Measurements from ENCODE around the gene PDXK. TPM values are rescaled to one million over a fixed set of nuclear protein-coding genes. Genes with fewer than 3 reads are reported as not detected.

Gene PDXK
- total RNA-seq, 1 experiment from 2014 or later = 149 TPM

DNA sequence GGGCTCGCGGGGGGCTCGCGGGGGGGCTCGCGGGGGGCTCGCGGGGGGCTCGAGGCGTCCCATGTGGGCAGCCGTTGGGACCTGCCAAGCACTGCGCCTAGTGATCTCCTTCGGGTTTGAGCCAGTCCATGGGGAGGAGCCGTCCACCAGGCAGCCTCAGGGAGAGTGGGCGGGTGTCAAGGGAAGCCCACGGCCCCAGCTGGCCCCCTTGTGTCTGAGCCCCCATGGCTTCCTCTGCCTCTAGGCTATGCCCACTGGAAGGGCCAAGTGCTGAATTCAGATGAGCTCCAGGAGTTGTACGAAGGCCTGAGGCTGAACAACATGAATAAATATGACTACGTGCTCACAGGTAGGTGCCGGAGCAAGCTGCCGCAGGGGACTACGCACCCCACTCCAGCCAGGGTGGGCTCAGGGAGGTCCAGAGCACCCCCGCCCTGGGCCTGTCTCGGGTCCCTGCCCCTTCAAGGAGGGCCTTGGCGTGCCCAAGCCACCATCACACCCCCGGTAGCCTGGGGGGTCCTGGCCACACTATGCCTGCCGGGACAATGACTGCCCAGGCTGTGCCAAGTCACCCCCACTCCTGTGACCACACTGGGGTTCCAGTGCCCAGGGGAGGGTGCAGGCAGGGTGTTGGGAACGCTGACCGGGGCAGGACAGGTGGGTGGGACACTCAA, 22.6 kb downstream of the PDXK start:
- no peak for DNase-seq (ENCODE audit: low read depth)

GRCh38 chr21:43743947-43744346, 25.0 kb downstream of the PDXK start:
- DNase-seq (ENCODE audit: low read depth) = no peak

DNA sequence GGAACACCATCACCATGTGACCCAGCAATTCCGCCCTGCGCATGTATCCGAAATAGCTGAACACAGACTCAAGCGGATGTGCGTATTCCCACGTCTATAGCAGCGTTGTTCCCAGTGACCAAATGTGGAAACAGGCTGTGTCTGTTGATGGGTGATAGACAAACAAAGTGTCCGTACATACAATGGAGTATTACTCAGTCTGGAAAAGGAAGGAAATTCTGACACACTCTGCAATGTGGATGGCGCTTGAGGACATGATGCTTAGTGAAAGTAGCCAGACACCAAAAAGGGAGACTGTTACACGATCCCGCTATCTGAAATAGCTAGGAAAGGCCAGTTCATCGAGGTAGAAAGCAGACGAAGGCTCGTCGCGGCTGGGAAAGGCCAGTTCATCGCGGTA, 25.8 kb downstream of the PDXK start:
- DNase-seq (ENCODE audit: low read depth) = no peak

DNA sequence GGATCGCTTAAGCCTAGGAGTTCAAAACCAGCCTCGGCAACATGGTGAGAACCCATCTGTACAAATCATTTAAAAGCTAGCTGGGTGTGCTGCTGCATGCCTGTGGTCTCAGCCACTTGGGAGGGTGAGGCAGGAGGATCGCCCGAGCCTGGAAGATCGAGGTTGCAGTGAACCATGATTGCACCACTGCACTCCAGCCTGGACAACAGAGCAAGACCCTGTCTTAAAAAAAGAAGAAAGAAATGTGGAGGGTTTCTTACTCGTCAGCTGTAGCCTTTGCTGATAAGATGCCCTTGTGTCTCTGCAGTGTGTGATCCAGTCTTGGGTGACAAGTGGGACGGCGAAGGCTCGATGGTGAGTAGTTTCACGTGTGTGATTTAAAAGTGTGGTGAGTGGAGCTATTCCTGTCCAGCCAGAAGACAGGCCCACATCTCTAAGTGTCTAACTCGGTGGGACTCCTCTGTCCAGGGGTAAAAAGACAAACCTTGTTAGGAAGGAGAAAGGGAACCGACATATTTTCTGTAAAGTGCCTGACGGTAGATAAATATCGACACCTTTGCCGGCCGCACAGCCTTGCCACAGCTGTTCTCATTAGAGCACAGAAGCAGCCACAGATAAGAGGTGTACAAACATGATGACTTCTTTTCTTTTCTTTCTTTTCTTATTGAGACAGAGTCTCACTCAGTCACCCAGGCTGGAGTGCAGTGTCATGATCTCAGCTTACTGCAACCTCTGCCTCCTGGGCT, 27.0 kb downstream of the PDXK start:
- no peak for DNase-seq (ENCODE audit: low read depth)

DNA sequence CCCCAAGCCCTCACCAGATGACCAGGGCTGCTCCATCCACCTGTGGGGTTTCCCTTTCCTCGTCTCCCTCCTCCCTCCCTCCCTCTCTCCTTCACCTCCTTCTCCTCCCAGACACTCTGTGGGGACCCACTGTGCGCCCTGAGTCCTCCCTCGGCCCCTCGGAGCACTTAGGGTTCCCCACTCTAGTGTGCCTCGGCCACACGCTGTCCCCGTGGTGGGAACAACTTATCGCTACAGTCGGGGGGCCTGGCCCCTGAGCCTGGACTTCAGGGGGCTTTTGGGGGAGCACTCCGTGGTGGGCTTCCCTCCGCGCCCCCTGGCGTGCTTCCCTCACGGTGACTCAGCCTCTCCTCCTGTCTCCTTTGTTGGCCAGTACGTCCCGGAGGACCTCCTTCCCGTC, 29.7 kb downstream of the PDXK start:
- no peak for DNase-seq (ENCODE audit: low read depth)

DNA sequence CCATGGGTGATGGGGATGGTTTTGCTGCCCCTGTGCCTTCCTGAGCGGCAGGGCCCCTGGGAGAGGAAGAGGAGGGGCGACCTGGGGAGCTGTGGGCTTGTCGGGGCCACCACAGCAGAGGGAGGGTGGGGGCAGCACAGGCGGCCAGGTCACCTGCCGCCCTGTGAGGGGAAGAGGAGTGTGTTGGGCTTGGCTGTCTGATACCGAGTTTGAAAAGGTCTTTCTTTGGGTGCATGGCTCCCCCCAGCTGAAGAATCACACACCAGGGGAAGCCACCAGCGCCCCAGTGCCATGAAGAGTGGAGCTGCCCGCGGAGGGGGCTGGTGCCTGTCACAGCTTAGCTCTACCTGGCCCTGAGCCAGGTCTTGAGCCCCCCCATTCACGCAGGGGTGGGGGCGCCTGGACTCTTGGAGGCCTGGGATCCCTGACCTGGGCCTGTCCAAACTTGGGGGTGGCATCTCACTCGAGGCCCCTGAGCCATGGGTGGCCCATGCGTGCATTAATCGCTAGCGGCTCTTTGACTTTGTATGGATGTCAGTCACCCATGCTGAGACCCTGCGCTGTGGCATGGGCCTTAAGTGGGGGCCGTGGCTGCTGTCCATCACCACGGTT, 30.8 kb downstream of the PDXK start:
- DNase-seq (ENCODE audit: low read depth) = no peak

DNA sequence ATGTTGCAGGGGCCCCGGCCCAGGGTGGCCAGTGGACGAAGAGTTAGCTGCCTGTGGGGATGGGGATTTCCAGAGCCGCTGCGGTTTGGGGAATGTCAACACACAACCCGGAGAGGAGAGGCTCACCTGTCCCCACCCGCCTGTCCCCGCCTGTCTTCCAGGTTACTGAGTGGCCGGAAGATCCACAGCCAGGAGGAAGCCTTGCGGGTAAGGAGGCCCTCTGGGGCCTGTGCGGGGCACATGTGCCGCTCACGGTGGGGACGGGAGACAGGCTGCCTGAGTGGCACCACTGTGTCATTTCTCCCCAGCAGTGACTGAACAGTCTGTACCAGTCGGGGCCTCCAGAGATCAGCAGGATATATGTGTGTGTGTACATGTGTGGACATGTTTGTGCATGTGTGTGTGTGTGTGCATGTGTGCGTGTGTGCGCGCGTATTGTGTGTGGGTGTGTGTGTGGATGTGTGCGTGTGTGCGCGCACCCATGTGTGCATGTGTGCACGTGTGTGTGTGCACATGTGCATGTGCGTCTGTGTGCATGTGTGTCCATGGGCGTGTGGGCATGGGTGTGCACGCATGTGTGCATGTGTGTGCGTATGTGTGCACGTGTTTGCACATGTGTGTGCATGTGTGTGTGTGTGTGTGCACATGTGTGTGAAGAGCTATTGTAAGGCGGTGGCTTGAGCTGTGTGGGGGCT, 31.6 kb downstream of the PDXK start:
- DNase-seq (ENCODE audit: low read depth) = no peak

- no peak for DNase-seq (ENCODE audit: low read depth)
Measured at GRCh38 chr21:43751955-43752591, 33.1 kb downstream of the PDXK start.

GRCh38 chr21:43752758-43753438, 34.0 kb downstream of the PDXK start:
- no peak for DNase-seq (ENCODE audit: low read depth)

DNA sequence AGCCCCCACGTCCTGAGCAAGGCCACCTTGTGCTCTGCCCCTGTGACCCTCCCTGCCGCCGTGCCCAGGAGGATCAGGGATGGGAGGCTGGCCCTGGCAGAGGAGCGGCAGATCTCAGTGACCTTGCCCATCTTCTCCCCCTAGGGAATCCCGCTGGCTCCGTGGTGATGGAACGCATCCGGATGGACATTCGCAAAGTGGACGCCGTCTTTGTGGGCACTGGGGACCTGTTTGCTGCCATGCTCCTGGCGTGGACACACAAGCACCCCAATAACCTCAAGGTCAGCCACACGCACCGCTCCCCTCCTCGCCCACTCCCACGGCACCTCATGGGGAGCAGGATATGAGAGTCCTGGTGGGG, 34.5 kb downstream of the PDXK start:
- DNase-seq (ENCODE audit: low read depth) = no peak

GRCh38 chr21:43754948-43755781, 36.2 kb downstream of the PDXK start:
- no peak for DNase-seq (ENCODE audit: low read depth)

DNA sequence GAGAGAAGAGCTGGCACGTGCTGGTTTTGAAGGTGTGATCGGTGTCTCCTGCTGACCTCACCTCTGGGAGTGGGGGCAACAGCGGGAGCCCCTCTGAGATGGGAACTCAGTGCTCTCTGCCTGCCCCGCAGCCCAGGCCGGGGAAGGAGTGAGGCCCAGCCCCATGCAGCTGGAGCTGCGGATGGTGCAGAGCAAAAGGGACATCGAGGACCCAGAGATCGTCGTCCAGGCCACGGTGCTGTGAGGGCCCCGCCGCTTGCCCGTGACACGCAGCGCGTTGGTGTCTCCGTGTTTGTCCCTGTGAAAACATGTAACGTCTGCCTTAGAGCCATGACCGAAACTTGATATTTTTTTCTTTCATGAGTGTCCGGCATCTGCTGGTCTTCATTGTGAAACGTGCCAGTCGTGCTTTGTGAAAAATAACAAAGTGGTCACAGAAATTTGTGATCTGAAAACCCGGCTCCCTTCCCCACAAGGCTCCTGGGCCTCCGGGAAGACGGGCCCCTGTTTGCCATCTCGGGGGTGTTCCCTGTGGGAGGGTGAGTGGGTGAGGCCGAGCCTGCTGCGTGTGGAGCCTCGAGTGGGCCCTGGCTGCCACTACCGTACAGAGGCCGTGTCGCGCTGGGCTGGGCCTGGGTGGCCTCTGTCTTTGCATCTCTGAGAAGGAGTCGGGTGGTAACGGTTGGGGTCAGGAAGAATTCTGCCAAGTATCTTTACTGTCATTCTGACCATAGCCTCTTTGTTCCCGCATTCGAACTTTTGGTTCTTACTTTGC, 37.1 kb downstream of the PDXK start:
- no peak for DNase-seq (ENCODE audit: low read depth)

GRCh38 chr21:43757601-43758000, 38.7 kb downstream of the PDXK start:
- DNase-seq (ENCODE audit: low read depth) = no peak

DNA sequence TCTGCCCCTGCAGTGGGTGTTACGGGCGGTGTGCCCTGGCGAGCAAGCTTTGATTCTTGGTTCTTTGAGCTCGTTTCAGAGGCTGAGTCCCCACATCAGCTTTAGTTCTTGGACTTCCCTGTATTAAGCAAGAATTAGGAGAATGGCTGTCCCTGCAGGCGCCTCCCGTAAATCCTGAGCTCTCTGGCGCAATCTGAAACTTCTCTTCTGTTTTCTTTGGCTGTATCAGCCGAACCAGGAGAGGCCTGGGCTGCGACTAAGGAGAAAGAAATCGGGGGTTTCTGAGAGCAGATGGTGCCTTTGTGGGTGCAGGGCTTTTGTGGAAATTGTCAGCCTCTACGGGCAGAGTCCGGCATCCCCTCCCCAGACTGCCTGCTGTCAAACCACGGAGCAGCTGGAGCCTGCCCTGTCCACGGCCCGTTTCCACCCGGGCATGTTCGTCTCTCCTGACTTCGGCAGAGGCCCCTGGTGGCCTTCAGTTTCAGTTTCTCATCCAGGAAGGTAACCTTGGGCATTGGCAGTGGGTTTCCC, 39.2 kb downstream of the PDXK start:
- DNase-seq (ENCODE audit: low read depth) = no peak

DNA sequence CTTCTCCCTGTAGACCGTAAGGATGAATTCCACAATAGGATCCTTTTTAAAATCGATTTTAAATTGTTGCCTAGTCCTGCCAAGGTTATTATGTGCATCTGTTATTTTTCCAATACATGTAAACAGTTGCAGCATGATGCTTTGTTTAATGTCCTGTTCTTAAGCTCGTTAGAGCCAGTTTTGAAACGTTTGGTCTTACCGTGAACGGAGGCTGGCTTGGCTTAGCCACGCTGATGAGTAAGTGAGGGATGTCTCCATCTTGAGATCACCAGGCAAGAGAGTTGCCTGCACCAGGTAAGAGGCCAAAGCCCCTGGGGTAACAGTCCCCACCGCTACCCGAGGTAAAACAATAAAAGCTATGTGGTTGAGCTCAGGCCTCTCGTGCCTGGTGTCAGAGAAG, 39.9 kb downstream of the PDXK start:
- no peak for DNase-seq (ENCODE audit: low read depth)

DNA sequence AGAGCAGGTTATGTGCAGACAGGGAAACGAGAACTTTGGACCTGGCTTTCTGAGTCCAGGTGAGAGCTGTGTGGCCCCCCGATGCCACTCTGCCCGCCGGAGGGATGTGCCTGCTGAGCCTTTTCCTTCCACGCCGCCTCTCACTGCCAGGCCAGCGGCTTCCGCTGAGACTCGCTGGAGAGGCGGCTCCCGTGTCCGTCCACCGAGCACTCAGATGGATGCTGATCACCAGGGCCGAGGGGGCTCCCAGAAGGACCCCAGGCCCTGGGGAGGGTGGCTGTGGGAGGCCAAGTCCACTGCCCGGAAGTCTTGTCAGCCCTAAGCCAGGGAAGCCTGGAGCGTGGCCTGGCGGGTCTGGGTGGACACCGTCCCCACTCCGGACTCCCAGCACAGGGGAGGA, 40.7 kb downstream of the PDXK start:
- no peak for DNase-seq (ENCODE audit: low read depth)

DNA sequence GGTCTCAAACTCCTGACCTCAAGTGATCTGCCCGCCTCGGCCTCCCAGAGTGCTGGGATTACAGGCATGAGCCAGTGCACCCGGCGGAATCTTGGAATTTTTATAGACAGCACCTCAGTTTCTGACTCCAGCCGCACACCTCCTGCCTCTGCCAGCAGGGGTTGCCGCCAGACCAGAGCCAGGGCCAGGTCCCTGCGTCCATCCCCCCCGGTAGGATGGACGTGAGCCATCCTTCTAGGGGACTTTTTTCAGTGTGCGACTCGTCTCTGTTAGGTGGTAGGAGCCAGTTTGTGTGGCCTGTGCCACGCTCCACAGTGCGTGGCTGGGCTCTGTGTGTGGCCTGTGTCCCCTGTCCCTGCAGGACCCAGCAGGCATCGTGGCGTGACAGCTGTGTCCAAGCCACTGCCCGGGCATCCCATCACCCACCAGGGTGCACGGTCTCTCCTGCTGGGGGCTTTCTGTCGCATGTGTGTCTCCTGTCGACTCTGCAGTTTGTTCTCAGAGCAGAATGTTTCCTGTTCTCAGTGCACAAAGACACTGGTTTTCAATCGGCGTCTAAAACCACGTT, 41.5 kb downstream of the PDXK start:
- DNase-seq (ENCODE audit: low read depth) = no peak

GRCh38 chr21:43761886-43762285, 43.0 kb downstream of the PDXK start:
- DNase-seq (ENCODE audit: low read depth) = no peak
